Duodenal mucosa (tissue), 2 donors: ENCODE measurements around the gene FAM110D.

Experiments
- H3K27ac ChIP-seq: one replicate; pipeline ENCODE4 v1.7.0; 2013; ENCODE audit warnings: low read depth, low read length
- H3K27me3 ChIP-seq, 2 donors: one replicate each; pipeline ENCODE4 v1.7.0; 2013; ENCODE audit warnings: low read length in 2 of 2, control low read depth in 1 of 2; ENCODE audit not compliant: insufficient read depth in 2 of 2, control insufficient read depth in 1 of 2
- H3K36me3 ChIP-seq, 2 donors: one replicate each; pipeline ENCODE4 v1.7.0; 2013; ENCODE audit warnings: low read length in 2 of 2, control low read depth in 1 of 2; ENCODE audit not compliant: insufficient read depth in 2 of 2, control insufficient read depth in 1 of 2
- H3K4me1 ChIP-seq, 2 donors: one replicate each; pipeline ENCODE4 v1.7.0; 2013; ENCODE audit warnings: low read length in 2 of 2, control low read depth in 1 of 2; ENCODE audit not compliant: insufficient read depth in 2 of 2, control insufficient read depth in 1 of 2
- H3K4me3 ChIP-seq, 2 donors: one replicate each; pipeline ENCODE4 v1.7.0; 2013; ENCODE audit warnings: low read length in 2 of 2, low read depth in 1 of 2
- H3K9ac ChIP-seq, 2 donors: one replicate each; pipeline ENCODE4 v1.7.0; 2013; ENCODE audit warnings: low read length in 2 of 2, low read depth in 1 of 2
- H3K9me3 ChIP-seq, 2 donors: one replicate each; pipeline ENCODE4 v1.7.0; 2013; ENCODE audit warnings: low read length in 2 of 2, control low read depth in 1 of 2; ENCODE audit not compliant: control insufficient read depth in 1 of 2

The FAM110D gene

GRCh38 chr1:26154750-26155149 is 4.1 kb upstream of the FAM110D start:
- no peak overlapping the region for H3K27ac ChIP-seq
- H3K4me3 ChIP-seq: no peak overlapping the region
- H3K27me3 ChIP-seq: peaks cover 24 to 30% of the 10 kb centered on the region in 2 donors
- H3K9ac ChIP-seq: no peak overlapping the region
- H3K4me1 ChIP-seq: no peaks in the 10 kb centered on the region
- no peaks in the 10 kb centered on the region for H3K36me3 ChIP-seq
- H3K9me3 ChIP-seq: no peaks in the 10 kb centered on the region

- H3K4me3 ChIP-seq: no peak overlapping the region
- no peak overlapping the region for H3K27ac ChIP-seq
- peaks cover 24 to 30% of the 10 kb centered on the region in 2 donors for H3K27me3 ChIP-seq
- H3K9ac ChIP-seq: no peak overlapping the region
- no peaks in the 10 kb centered on the region for H3K36me3 ChIP-seq
- no peaks in the 10 kb centered on the region for H3K4me1 ChIP-seq
- no peaks in the 10 kb centered on the region for H3K9me3 ChIP-seq
Measured at GRCh38 chr1:26155370-26156284, 3.3 kb upstream of the FAM110D start.

DNA sequence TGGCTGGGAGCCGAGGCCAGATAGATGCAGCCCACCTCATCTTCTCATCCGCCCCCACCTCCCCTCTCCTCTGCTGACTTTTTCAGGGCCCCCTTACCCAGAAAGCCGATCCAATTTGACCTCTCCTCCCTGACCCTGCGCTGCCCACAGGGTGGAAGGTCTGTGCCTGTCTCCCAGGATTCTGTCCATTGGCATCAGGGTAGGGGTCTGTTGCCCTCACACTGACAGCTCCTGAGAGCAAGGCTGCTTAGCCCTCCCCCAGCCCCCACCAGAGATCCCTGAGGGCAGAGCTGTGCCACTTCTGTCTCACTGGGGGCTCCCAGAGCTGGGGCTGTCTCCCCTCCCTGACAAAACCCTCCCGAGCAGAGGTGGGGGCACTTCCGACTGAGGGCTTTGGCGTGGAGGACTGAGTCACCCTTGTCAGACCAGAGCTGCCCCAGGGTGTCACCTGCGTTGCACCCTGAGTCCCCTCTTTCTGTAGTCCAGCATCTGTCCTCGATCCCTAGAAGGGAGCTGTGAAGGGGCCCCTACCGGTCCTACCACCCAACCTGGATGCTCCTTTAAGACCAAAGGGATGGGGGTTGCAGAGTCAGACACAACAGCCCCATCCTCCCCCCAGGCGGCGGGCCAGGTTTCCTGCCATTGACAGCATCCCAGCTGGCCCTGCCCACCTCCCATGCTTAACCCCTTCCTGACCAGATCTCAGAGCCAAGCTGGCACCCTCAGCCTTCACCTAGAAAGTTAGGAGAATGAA is 2.4 kb upstream of the FAM110D start:
- Histone ChIP-seq H3K27me3 (peaks cover 27 to 38% of the 10 kb centered on the region in 2 donors), H3K9me3 (no peaks in the 10 kb centered on the region), H3K4me1 (peaks cover 5 to 7% of the 10 kb centered on the region in 2 donors), H3K36me3 (no peaks in the 10 kb centered on the region), H3K27ac (no peak overlapping the region), H3K9ac (no peak overlapping the region), H3K4me3 (no peak overlapping the region)

DNA sequence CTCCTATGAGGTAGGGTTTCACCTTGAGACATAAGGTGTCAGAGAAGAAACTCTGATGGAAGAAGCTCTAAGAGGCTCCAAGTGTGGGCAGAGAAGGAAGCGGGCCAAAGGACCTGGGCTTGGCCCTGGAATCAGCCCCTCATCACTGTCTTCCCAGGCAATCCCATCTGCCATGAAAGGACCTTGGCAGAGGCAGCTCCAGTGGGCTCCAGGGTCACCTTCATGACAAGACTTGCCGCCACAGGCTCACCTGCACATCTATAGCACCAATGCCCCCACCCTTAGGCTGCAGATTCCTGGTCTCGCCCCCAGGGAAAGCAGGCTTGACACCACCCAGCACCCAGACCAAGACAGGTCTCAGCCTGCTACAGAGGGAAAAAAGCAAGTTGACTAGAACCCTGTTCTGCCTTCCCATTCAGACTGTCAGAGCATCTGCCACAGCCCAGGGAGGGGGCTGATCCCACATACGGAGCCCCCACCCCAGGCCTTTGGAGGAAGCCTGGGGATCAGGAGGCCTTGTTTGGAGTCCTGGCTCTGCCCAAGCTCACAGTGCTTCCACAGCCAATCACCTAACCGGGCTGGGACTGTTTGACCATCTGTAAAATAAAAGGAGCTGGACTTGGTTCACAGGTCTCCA is 490 bp upstream of the FAM110D start:
- no peaks in the 10 kb centered on the region for H3K9me3 ChIP-seq
- H3K4me1 ChIP-seq: peaks cover 6 to 8% of the 10 kb centered on the region in 2 donors
- no peak overlapping the region for H3K4me3 ChIP-seq
- no peak overlapping the region for H3K27ac ChIP-seq
- no peak overlapping the region for H3K9ac ChIP-seq
- H3K36me3 ChIP-seq: no peaks in the 10 kb centered on the region
- peaks cover 35 to 46% of the 10 kb centered on the region in 2 donors for H3K27me3 ChIP-seq

GRCh38 chr1:26159743-26160039 is 812 bp downstream of the FAM110D start:
- Histone ChIP-seq H3K27ac (no peak overlapping the region), H3K27me3 (peaks cover 35 to 46% of the 10 kb centered on the region in 2 donors), H3K4me1 (peaks cover 11 to 14% of the 10 kb centered on the region in 2 donors), H3K9ac (no peak overlapping the region), H3K4me3 (no peak overlapping the region), H3K9me3 (no peaks in the 10 kb centered on the region), H3K36me3 (no peaks in the 10 kb centered on the region)

DNA sequence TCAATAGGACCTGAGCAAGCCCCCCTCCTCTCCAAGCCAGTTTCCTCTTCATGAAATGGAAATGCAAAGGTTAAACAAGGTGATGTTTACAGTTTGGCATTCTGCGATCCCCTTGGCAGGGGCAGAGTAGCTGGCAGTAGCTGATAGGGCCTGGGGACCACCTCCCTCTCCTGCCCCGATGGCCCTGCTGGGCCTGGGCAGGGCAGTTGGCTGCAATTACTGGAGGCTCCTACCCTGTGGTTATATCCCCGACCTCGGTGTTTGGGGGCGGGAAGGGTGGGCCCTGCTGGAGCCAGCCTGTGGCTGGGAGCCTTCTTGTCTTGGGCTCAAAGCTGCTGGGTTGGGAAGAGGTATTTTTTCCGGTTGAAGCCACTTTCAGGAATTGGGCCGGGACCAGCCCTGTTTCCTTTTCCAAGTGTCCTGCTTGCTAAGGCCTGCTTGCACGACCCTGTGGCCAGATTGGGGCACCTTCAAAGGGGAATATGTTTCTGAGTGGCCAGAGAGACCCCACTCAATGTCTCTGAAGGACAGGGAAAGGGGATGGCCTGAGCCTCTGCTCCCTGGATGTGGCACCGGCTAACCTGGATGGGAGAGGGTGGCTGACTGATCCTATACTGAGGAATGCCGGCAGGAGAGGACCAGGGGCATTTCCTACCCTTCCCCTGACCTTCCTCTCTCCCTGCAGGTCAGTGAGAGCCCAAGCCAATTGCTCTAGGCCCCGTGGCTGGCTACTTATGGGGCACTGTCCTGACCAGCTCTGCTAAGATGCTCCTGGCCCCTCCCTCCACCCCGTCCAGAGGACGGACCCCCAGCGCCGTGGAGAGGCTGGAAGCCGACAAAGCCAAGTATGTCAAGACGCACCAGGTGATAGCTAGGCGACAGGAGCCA is 1.9 kb downstream of the FAM110D start:
- Histone ChIP-seq H3K4me3 (peak overlapping the region; percentile 54 to 61), H3K36me3 (no peaks in the 10 kb centered on the region), H3K4me1 (peaks cover 12 to 14% of the 10 kb centered on the region in 2 donors), H3K27me3 (peaks cover 24 to 42% of the 10 kb centered on the region in 2 donors), H3K9me3 (no peaks in the 10 kb centered on the region), H3K27ac (no peak overlapping the region), H3K9ac (no peak overlapping the region)

GRCh38 chr1:26161415-26162219 is 2.7 kb downstream of the FAM110D start:
- H3K4me3 ChIP-seq: peak overlapping the region; percentile 55 to 61
- H3K36me3 ChIP-seq: no peaks in the 10 kb centered on the region
- peaks cover 12 to 14% of the 10 kb centered on the region in 2 donors for H3K4me1 ChIP-seq
- H3K27me3 ChIP-seq: peaks cover 17 to 36% of the 10 kb centered on the region in 2 donors
- H3K9me3 ChIP-seq: no peaks in the 10 kb centered on the region
- no peak overlapping the region for H3K9ac ChIP-seq
- H3K27ac ChIP-seq: no peak overlapping the region

- no peak overlapping the region for H3K9ac ChIP-seq
- peak overlapping the region; percentile 55 to 61 for H3K4me3 ChIP-seq
- H3K27ac ChIP-seq: no peak overlapping the region
- H3K27me3 ChIP-seq: peaks cover 17 to 32% of the 10 kb centered on the region in 2 donors
- no peaks in the 10 kb centered on the region for H3K36me3 ChIP-seq
- no peaks in the 10 kb centered on the region for H3K9me3 ChIP-seq
- peaks cover 12 to 14% of the 10 kb centered on the region in 2 donors for H3K4me1 ChIP-seq
Measured at GRCh38 chr1:26162220-26162709, 3.4 kb downstream of the FAM110D start.

GRCh38 chr1:26163684-26164035 is 4.8 kb downstream of the FAM110D start:
- no peaks in the 10 kb centered on the region for H3K36me3 ChIP-seq
- no peak overlapping the region for H3K27ac ChIP-seq
- no peak overlapping the region for H3K9ac ChIP-seq
- peak overlapping the region; percentile 46 to 53 for H3K4me3 ChIP-seq
- H3K4me1 ChIP-seq: peaks cover 12 to 14% of the 10 kb centered on the region in 2 donors
- H3K9me3 ChIP-seq: no peaks in the 10 kb centered on the region
- H3K27me3 ChIP-seq: peaks cover 11 to 22% of the 10 kb centered on the region in 2 donors
